Transverse colon (tissue), 4 donors: ENCODE measurements around the gene ZDHHC24. TPM values are rescaled to one million over a fixed set of nuclear protein-coding genes. Genes with fewer than 3 reads are reported as not detected.

Experiments
- DNase-seq: peaks from one replicate; pipeline ENCODE4 v3.0.0-alpha.2; 2019
- H3K27ac ChIP-seq, 4 donors: fragments of 200-600 bp; sonication (generic); 2 replicates each; pipeline ENCODE4 v1.5.1; 2016 to 2018; ENCODE audit warnings: inconsistent platforms in 4 of 4
- H3K27me3 ChIP-seq: fragments of 200-600 bp; sonication (generic); 2 replicates; pipeline ENCODE4 v1.5.1; 2017; ENCODE audit warnings: inconsistent platforms
- H3K36me3 ChIP-seq, 4 donors: fragments of 200-600 bp; sonication (generic); 2 replicates each; pipeline ENCODE4 v1.5.1; 2017 to 2019; ENCODE audit warnings: inconsistent platforms in 4 of 4
- H3K4me1 ChIP-seq, 4 donors: fragments of 200-600 bp; sonication (generic); 2 replicates each; pipeline ENCODE4 v1.5.1; 2017 to 2020; ENCODE audit warnings: inconsistent platforms in 4 of 4
- H3K4me3 ChIP-seq, 4 donors: fragments of 200-600 bp; sonication (generic); 1 replicate in 1 of 4; 2 replicates in 3 of 4; pipeline versions ENCODE4 v1.5.1 to v1.6.1; 2017 to 2019; ENCODE audit warnings: inconsistent platforms in 4 of 4
- H3K9me3 ChIP-seq, 2 donors: fragments of 200-600 bp; sonication (generic); 2 replicates each; pipeline ENCODE4 v1.5.1; 2017 to 2019; ENCODE audit warnings: inconsistent platforms in 2 of 2
- EP300 ChIP-seq: sonication (generic); formaldehyde crosslinking; IDR thresholded peaks from one replicate; pipeline ENCODE4 v1.6.1; 2017; ENCODE audit warnings: antibody characterized with exemption, low read depth
- POLR2A ChIP-seq: fragments of 450-650 bp; IDR thresholded peaks from one replicate; pipeline ENCODE4 v1.6.1; 2016; ENCODE audit warnings: antibody characterized with exemption, mild to moderate bottlenecking, moderate library complexity
- POLR2AphosphoS5 ChIP-seq, 3 donors: sonication (generic); formaldehyde crosslinking; IDR thresholded peaks; one replicate each; pipeline ENCODE4 v1.6.1; 2016; ENCODE audit warnings: antibody characterized with exemption in 3 of 3
- WGBS, 2 donors: methylation state at CpG; one replicate each; pipeline ENCODE4 v1.1.5; 2018; ENCODE audit warnings: low coverage in 1 of 2; 5-methylcytosine and 5-hydroxymethylcytosine counted together
- in situ Hi-C, 4 donors: fragments of 200-750 bp; cut with MboI; loops; one replicate each; pipeline versions ENCODE4 v1.15.0 to v1.15.1; 2017; ENCODE audit warnings: low sequenced_read_pairs in 3 of 4, low pct_ligation_motif_present in 1 of 4, low pct_unique_long_range_greater_than_20kb in 1 of 4
- intact Hi-C: fragments of 100-400 bp; cut with DNase I; formaldehyde crosslinking; loops from one replicate; pipeline ENCODE4 v1.15.1; 2023; ENCODE audit warnings: low total_unique reads
- total RNA-seq, 4 donors: library from RNA; depleted of rRNA; stranded (reverse); fragments of >200 nt; gene quantifications; one replicate each; pipeline ENCODE4 v1.1.0, GENCODE V29; 2016
- TF ChIP-seq, protein P1 (sequence below), 5 experiments: fragments of 200-600 bp in 3 of 5; fragments of 450-650 bp in 2 of 5; sonication (generic) in 3 of 5; IDR thresholded peaks; 1 replicate in 2 of 5; 2 replicates in 3 of 5; pipeline ENCODE4 v1.5.1; 2016 to 2017; ENCODE audit warnings: antibody characterized with exemption in 5 of 5, inconsistent platforms in 3 of 5, mild to moderate bottlenecking in 2 of 5, moderate library complexity in 1 of 5

The ZDHHC24 gene
- total RNA-seq, 4 donors from 2014 or later = 12.1 to 34.4 (median 13.8) TPM

DNA sequence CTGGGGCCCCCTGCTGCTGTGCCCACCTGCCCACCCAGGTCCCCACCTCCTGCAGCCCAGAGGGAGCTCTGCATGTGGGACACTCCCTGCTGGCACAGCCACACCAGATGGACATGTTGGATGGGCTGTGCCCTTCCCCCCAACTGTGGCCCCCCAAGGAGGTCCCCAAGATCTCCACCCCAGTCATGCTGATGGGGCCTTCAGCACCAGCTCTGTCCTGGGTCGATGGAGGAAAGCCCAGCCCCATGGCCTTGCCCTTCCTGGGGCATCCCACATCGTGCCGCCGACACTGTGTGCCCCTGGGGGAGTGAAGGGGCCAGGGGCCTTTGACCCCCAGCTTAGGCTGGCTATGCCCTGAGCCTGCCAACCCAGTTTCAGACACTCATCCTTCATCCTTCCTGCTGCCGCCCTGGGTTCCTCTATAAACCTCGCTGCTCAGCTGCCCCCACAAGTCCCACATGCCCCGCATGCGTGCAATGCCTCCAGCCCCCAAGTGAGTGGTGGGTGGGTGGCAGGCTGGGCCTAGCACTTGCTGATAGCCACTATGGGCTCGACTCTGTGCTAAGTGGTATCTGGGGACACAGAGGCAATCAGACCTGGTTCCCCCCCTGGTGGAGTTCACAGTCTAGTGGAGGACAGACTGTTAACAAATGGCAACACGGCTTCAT lies 69.5 kb downstream of the ZDHHC24 start:
- Histone ChIP-seq H3K4me1 (peaks cover 0 to 18% (median 14%) of the 10 kb centered on the region in 4 donors), H3K36me3 (no peaks in the 10 kb centered on the region), H3K27ac (no peak overlapping the region), H3K9me3 (no peaks in the 10 kb centered on the region), H3K4me3 (no peak overlapping the region), H3K27me3 (no peaks in the 10 kb centered on the region)
- no peak for DNase-seq
- in situ Hi-C loops = no loop called here
- no peak for TF ChIP-seq EP300
- TF ChIP-seq, protein P1, sequence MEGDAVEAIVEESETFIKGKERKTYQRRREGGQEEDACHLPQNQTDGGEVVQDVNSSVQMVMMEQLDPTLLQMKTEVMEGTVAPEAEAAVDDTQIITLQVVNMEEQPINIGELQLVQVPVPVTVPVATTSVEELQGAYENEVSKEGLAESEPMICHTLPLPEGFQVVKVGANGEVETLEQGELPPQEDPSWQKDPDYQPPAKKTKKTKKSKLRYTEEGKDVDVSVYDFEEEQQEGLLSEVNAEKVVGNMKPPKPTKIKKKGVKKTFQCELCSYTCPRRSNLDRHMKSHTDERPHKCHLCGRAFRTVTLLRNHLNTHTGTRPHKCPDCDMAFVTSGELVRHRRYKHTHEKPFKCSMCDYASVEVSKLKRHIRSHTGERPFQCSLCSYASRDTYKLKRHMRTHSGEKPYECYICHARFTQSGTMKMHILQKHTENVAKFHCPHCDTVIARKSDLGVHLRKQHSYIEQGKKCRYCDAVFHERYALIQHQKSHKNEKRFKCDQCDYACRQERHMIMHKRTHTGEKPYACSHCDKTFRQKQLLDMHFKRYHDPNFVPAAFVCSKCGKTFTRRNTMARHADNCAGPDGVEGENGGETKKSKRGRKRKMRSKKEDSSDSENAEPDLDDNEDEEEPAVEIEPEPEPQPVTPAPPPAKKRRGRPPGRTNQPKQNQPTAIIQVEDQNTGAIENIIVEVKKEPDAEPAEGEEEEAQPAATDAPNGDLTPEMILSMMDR (IDR thresholded peaks at IDR 0.05) = no peak
- TF ChIP-seq POLR2AphosphoS5 (IDR thresholded peaks at IDR 0.05) = no peak
- TF ChIP-seq POLR2A = no peak
- WGBS, 2 donors = 60 to 88% methylated on average over 1 to 10 of the region's 10 CpGs
- intact Hi-C loops = no loop called here

DNA sequence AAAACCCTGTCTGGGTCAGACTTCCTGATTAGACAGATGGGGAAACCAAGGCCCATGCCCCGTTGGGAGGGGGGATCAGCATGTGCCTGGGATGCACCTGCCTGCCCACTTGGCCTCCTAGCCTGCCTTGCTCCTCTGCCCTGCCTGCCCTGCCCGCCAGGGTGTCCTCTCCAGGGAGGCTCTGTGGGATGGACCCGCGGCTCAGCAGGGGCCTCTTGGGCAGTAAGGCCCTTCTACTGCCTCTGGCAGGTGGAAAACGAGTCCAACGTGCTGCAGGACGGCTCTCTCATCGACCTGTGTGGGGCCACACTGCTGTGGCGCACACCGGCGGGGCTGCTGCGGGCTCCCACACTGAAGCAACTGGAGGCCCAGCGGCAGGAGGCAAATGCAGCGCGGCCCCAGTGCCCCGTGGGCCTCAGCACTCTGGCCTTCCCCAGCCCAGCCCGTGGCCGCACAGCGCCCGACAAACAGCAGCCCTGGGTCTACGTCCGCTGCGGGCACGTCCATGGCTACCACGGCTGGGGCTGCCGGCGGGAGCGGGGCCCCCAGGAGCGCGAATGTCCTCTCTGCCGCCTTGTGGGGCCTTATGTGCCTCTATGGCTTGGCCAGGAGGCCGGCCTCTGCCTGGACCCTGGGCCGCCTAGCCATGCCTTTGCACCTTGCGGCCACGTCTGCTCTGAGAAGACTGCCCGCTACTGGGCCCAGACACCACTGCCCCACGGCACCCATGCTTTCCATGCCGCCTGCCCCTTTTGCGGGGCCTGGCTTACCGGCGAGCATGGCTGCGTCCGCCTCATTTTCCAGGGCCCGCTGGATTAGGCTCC lies 70.3 kb downstream of the ZDHHC24 start:
- peaks cover 0 to 10% (median 7%) of the 10 kb centered on the region in 4 donors for H3K4me1 ChIP-seq
- 89% methylated on average over 21 of the region's 44 CpGs; no CpG with 5 or more reads in 1 of the 2 donors for WGBS, 2 donors
- no peaks in the 10 kb centered on the region for H3K9me3 ChIP-seq
- H3K27me3 ChIP-seq = no peaks in the 10 kb centered on the region
- in situ Hi-C loops (no loop called here), intact Hi-C loops (no loop called here)
- no peak overlapping the region for H3K27ac ChIP-seq
- no peaks in the 10 kb centered on the region for H3K36me3 ChIP-seq
- DNase-seq = no peak
- H3K4me3 ChIP-seq = no peak overlapping the region
- TF ChIP-seq, protein P1 (IDR thresholded peaks at IDR 0.05) = no peak
- TF ChIP-seq EP300 = no peak
- TF ChIP-seq POLR2AphosphoS5 (IDR thresholded peaks at IDR 0.05) = no peak
- TF ChIP-seq POLR2A = no peak

DNA sequence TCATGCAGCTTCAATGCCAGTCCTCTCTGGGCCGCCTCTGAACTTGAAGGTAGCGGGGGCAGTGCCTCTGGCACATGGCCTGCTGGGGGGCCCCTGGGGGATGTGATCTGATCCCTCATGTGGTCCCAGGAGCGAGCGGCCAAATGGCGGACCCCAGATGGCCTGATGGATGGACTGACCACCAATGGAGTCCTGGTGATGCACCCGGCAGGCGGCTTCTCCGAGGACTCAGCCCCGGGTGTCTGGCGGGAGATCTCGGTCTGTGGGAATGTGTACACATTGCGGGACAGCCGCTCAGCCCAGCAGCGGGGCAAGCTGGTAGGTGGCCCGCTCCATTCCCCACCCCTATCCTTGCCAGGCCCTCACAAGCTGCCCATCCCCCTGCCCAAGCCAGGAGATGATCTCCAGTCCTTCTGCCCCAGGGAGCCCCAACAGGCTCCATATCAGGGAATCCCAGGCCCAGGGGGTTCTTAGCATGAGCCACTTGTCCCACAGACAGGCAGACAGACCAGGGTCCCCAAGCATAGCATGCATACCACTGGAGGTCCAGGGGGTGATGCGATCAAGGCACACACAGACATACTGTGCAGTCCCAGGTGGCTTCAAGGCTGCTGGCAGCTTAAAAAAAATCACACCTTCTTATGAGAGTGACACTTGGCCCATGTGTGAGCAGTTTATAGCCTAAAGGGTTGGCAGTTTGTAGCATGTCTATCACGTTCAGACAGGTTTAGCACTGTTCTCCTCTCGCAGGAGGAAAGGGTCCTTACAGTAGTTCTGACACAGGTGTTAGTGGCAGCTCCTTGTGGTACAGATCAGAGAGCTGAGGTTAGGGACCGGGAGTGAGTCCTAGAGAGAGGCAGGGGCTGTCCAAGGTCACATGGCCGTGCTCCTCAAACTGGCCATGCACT lies 72.0 kb downstream of the ZDHHC24 start:
- no peak overlapping the region for H3K4me3 ChIP-seq
- no peak for DNase-seq
- intact Hi-C loops (no loop called here), in situ Hi-C loops (no loop called here)
- no peak overlapping the region for H3K27ac ChIP-seq
- WGBS, 2 donors = 67 to 85% methylated on average over 3 to 15 of the region's 20 CpGs
- no peaks in the 10 kb centered on the region for H3K36me3 ChIP-seq
- no peaks in the 10 kb centered on the region for H3K9me3 ChIP-seq
- H3K4me1 ChIP-seq = peaks cover 0 to 3% (median under 1%) of the 10 kb centered on the region in 4 donors
- TF ChIP-seq POLR2A = no peak
- TF ChIP-seq POLR2AphosphoS5 (IDR thresholded peaks at IDR 0.05) = no peak
- TF ChIP-seq, protein P1 (IDR thresholded peaks at IDR 0.05) = no peak
- TF ChIP-seq EP300 = no peak
- no peaks in the 10 kb centered on the region for H3K27me3 ChIP-seq

DNA sequence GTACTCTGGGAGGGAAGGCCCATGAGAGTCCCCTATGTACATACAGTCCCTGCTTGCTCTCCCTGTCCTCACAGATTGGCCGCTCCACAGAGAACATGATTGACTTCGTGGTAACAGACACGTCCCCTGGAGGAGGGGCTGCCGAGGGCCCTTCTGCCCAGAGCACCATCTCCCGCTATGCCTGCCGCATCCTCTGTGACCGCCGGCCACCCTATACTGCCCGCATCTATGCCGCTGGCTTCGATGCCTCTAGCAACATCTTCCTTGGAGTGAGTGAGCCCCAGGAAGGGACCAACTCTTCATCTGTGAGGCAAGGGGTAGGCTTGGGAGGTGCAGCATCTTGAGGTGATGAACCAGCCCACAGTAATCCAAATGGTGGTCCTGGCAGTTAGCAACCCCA lies 72.7 kb downstream of the ZDHHC24 start:
- no peak for TF ChIP-seq EP300
- TF ChIP-seq POLR2AphosphoS5 (IDR thresholded peaks at IDR 0.05) = no peak
- TF ChIP-seq, protein P1 (IDR thresholded peaks at IDR 0.05) = no peak
- no peak for TF ChIP-seq POLR2A
- no peak overlapping the region for H3K4me3 ChIP-seq
- intact Hi-C loops = no loop called here

More for the DNA sequence above, 72.7 kb downstream of the ZDHHC24 start:
- WGBS, 2 donors = 92% methylated on average over 11 of the region's 11 CpGs; no CpG with 5 or more reads in 1 of the 2 donors
- H3K4me1 ChIP-seq = peaks cover under 1 to 1% (median under 1%) of the 10 kb centered on the region in 4 donors
- in situ Hi-C loops = no loop called here
- no peak for DNase-seq
- no peaks in the 10 kb centered on the region for H3K36me3 ChIP-seq
- H3K27ac ChIP-seq = no peak overlapping the region
- no peaks in the 10 kb centered on the region for H3K27me3 ChIP-seq
- H3K9me3 ChIP-seq = no peaks in the 10 kb centered on the region
